GM12878 (cell line): Measurements from ENCODE around the gene STARD3. TPM values are rescaled to one million over a fixed set of nuclear protein-coding genes. Genes with fewer than 3 reads are reported as not detected.

Experiments
- ATAC-seq: fragments of 200-7000 bp; cut with Tn5 transposase; 3 replicates; pipeline ENCODE4 v1.9.1; 2020; ENCODE audit warnings: mild to moderate bottlenecking, moderate library complexity
- BruUV-seq: library from RNA; stranded (reverse); fragments of 400-500 nt; replicated peaks from 2 replicates; lab custom pipeline; 2021; lab: Mats Ljungman, UMichigan
- CTCF ChIA-PET: fragments of 300-600 bp; sonication (Branson Sonifier 250); formaldehyde crosslinking; extraction: SDS; loops from one replicate; lab custom pipeline; 2021; ENCODE audit warnings: inconsistent platforms; lab: Yijun Ruan, JAX
- POLR2A ChIA-PET: fragments of 350-600 bp; formaldehyde crosslinking; extraction: SDS; loops from one replicate; lab custom pipeline; 2021; ENCODE audit warnings: inconsistent platforms; lab: Charles Lee
- RAD21 ChIA-PET: fragments of 300-600 bp; sonication (Branson Sonifier 250); formaldehyde crosslinking; loops from one replicate; lab custom pipeline; 2023; ENCODE audit warnings: antibody characterized with exemption; ENCODE audit not compliant: unreplicated experiment; lab: Charles Lee
- SMC1A ChIA-PET: fragments of 300-600 bp; sonication (Branson Sonifier 250); formaldehyde crosslinking; loops from one replicate; lab custom pipeline; 2023; ENCODE audit not compliant: unreplicated experiment, uncharacterized antibody; lab: Charles Lee
- DNase-seq: peaks from one replicate; pipeline ENCODE4 v3.0.0-alpha.2; 2011; ENCODE audit warnings: low read depth, low spot score
- FAIRE-seq: peaks from 3 replicates; lab custom pipeline; 2011; peaks lifted over from hg19 to GRCh38; lab: Jason Lieb, UNC
- H2AFZ ChIP-seq: 2 replicates; pipeline ENCODE4 v1.6.0; 2011; ENCODE audit warnings: low read depth, low read length, control low read depth; ENCODE audit not compliant: control insufficient read depth
- H3K27ac ChIP-seq: 2 replicates; pipeline ENCODE4 v1.5.1; 2011; ENCODE audit warnings: control low read depth; ENCODE audit not compliant: control insufficient read depth, insufficient read depth
- H3K27me3 ChIP-seq, 2 experiments: replicated peaks in 1 of 2; 2 replicates each; pipeline versions ENCODE4 v1.6.0 to v1.6.1; 2011; ENCODE audit warnings: low read length in 1 of 2; ENCODE audit not compliant: control insufficient read depth in 2 of 2, insufficient read depth in 2 of 2
- H3K36me3 ChIP-seq, 2 experiments: 2 replicates each; pipeline ENCODE4 v1.5.1; 2011; ENCODE audit warnings: low read length in 1 of 2; ENCODE audit not compliant: control insufficient read depth in 2 of 2, insufficient read depth in 2 of 2
- H3K4me1 ChIP-seq: 2 replicates; pipeline ENCODE4 v1.6.1; 2011; ENCODE audit warnings: mild to moderate bottlenecking, low read length, moderate library complexity, mixed read lengths; ENCODE audit not compliant: control insufficient read depth, insufficient read depth
- H3K4me2 ChIP-seq: 2 replicates; pipeline ENCODE4 v1.6.0; 2011; ENCODE audit warnings: control low read depth; ENCODE audit not compliant: control insufficient read depth, insufficient read depth
- H3K4me3 ChIP-seq: fragments of 200-600 bp; sonication (generic); 2 replicates; pipeline ENCODE4 v1.5.1; 2016
- H3K79me2 ChIP-seq: 2 replicates; pipeline ENCODE4 v1.6.0; 2011; ENCODE audit warnings: low read length; ENCODE audit not compliant: control insufficient read depth, insufficient read depth
- H3K9ac ChIP-seq: 2 replicates; pipeline ENCODE4 v1.8.0; 2011; ENCODE audit warnings: low read length, control low read depth, mixed read lengths; ENCODE audit not compliant: control insufficient read depth, insufficient read depth
- H3K9me3 ChIP-seq: replicated peaks from 3 replicates; pipeline ENCODE4 v1.5.1; 2011; ENCODE audit warnings: mild to moderate bottlenecking, low read length; ENCODE audit not compliant: control insufficient read depth, insufficient read depth
- H4K20me1 ChIP-seq: 2 replicates; pipeline ENCODE4 v1.6.0; 2011; ENCODE audit not compliant: control insufficient read depth, insufficient read depth
- BACH1 ChIP-seq: fragments of 450-650 bp; IDR thresholded peaks from 2 replicates; pipeline ENCODE4 v1.6.1; 2017; ENCODE audit warnings: mild to moderate bottlenecking, borderline replicate concordance
- YY1 ChIP-seq: IDR thresholded peaks from 2 replicates; pipeline ENCODE4 v1.6.1; 2011; ENCODE audit warnings: low read depth, mild to moderate bottlenecking, low read length
- ZNF24 ChIP-seq: fragments of 450-650 bp; IDR thresholded peaks from 2 replicates; pipeline ENCODE4 v1.6.1; 2017; ENCODE audit warnings: antibody characterized with exemption, mild to moderate bottlenecking
- ZNF384 ChIP-seq: IDR thresholded peaks from 2 replicates; pipeline ENCODE4 v1.6.1; 2012; ENCODE audit warnings: low read depth, mild to moderate bottlenecking, low read length, improper control_type of control experiment, borderline replicate concordance
- WGBS: methylation state at CpG from one replicate; pipeline ENCODE4 v1.1.6; 2016; ENCODE audit warnings: low lambda C conversion rate; ENCODE audit not compliant: insufficient replicate concordance, insufficient coverage; ENCODE audit errors: missing lambda C conversion rate; 5-methylcytosine and 5-hydroxymethylcytosine counted together
- in situ Hi-C: fragments of 300-500 bp; cut with MboI; formaldehyde crosslinking; loops from 9 replicates; pipeline ENCODE4 v1.14.3; 2018; ENCODE audit warnings: mixed read lengths
- intact Hi-C: fragments of 100-400 bp; cut with micrococcal nuclease; formaldehyde crosslinking; loops from one replicate; pipeline ENCODE4 v1.14.2; 2022; ENCODE audit not compliant: unreplicated experiment
- polyA plus RNA-seq, 11 experiments: library from polyadenylated mRNA; depleted of rRNA in 4 of 11; unstranded in 6 of 11; stranded (reverse) in 5 of 11; fragments of >200 nt; fragmentation: Nextera tagmentation in 4 of 11; fragmentation: Illumina TruSeq in 1 of 11; extraction: Ambion mirVana in 4 of 11; extraction: Trizol in 1 of 11; gene quantifications; 1 replicate in 1 of 11; 2 replicates in 10 of 11; pipeline versions ENCODE4 v1.2.1 to v1.2.3, GENCODE V29; 2011 to 2016; ENCODE audit warnings: inconsistent platforms in 2 of 11, missing spikeins in 2 of 11, low read depth in 1 of 11
- total RNA-seq, 4 experiments: library from RNA; depleted of rRNA in 3 of 4; stranded (reverse); fragments of >200 nt in 3 of 4; fragmentation: Illumina TruSeq in 1 of 4; extraction: Trizol in 1 of 4; gene quantifications; 2 replicates each; pipeline versions ENCODE4 v1.2.1 to v1.2.3, GENCODE V29; 2013 to 2021
- TF ChIP-seq, protein P1 (sequence below): IDR thresholded peaks from 2 replicates; pipeline ENCODE4 v1.6.1; 2011; ENCODE audit warnings: borderline replicate concordance, low read depth, mild to moderate bottlenecking, moderate library complexity, mixed read lengths, low read length; ENCODE audit not compliant: insufficient read depth; ENCODE audit errors: extremely low read length

Gene STARD3
- total and polyA plus RNA-seq, 10 of the 15 experiments (the other 5 are each of a cell fraction or from before 2014, with no cell fraction given): 0.08 to 62.7 (median 27.5) TPM

DNA sequence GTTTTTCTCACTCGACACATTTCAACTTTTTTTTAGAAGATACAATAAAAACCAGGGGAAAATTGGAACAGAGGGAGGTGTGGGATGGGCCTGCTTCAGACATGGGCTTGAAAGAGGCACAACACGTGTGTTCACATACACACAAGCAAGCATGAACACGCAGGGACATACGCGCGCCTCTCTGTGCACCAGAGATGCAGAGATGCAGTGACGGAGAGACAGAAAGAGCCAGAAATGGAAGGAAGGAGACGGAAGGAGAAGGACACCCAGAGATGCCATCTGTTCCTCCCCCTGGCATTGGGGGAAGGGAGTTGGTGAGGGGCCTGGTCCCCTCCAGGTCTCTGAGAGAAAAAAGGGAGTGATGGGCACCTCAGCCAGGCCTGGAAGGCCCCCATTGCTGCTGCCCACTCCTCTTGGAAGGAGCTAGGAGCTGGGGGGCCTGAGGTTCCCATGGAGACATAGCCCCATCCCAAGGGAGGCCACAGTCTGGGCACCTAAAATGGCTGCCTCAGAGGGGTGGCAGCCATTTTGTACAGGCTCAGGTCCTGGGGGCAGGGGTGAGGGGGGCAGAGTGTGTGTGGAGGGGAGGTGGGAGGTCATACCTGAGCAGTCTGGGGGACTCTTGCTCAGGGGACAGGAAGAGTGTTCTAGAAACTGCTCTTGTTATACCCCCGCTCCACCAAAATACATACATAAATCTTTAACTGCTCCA lies 25.4 kb upstream of the STARD3 start:
- DNase-seq: no peak
- in situ Hi-C loops (no loop called here), intact Hi-C loops (no loop called here)
- CTCF ChIA-PET: interaction anchor here (1.1 to 1.5 kb wide), 2 partner anchors 10 to 64 kb away, joined by 3 to 4 read pairs; no protein-coding TSS in a partner anchor
- no peaks in the 10 kb centered on the region for H3K79me2 ChIP-seq
- FAIRE-seq: no peak
- no peaks in the 10 kb centered on the region; the same call in 1 of the 2 replicates for H3K4me1 ChIP-seq
- H3K4me3 ChIP-seq: no peak overlapping the region
- H3K36me3 ChIP-seq: no peaks in the 10 kb centered on the region
- no peak overlapping the region for H3K4me2 ChIP-seq
- peaks cover 0 to 10% of the 10 kb centered on the region in 2 experiments; a peak in 3 of 4 replicates for H3K27me3 ChIP-seq
- H3K27ac ChIP-seq: no peak overlapping the region
- no peaks in the 10 kb centered on the region for H4K20me1 ChIP-seq
- POLR2A ChIA-PET: no interaction called here
- no peak overlapping the region for H2AFZ ChIP-seq
- 68% methylated on average over 9 of the region's 9 CpGs for WGBS
- ATAC-seq: no peak
- no peak for TF ChIP-seq ZNF24
- TF ChIP-seq, protein P1, sequence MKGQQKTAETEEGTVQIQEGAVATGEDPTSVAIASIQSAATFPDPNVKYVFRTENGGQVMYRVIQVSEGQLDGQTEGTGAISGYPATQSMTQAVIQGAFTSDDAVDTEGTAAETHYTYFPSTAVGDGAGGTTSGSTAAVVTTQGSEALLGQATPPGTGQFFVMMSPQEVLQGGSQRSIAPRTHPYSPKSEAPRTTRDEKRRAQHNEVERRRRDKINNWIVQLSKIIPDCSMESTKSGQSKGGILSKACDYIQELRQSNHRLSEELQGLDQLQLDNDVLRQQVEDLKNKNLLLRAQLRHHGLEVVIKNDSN: no peak
- TF ChIP-seq BACH1: no peak
- peak; percentile 93 for TF ChIP-seq YY1
- TF ChIP-seq ZNF384: no peak
- no peak overlapping the region for H3K9ac ChIP-seq
- SMC1A ChIA-PET: no interaction called here
- no peaks in the 10 kb centered on the region for H3K9me3 ChIP-seq
- RAD21 ChIA-PET: no interaction called here
- no TSS peak for BruUV-seq
